ENCODE results near the gene NKAIN1. TPM values are rescaled to one million over a fixed set of nuclear protein-coding genes. Genes with fewer than 3 reads are reported as not detected.
"Not testable (repeated sequence)": the region's sequence is repeated elsewhere in the genome, so short reads cannot be mapped to it uniquely, and the experiment has no call there.

The NKAIN1 gene
- total and polyA plus RNA-seq, 8 donors: 0.08 TPM; not detected in 7

GRCh38 chr1:31181515-31182343 is 58.0 kb downstream of the NKAIN1 start:
- Histone ChIP-seq H3K4me1 (peaks cover 8 to 17% (median 14%) of the 10 kb centered on the region in 4 donors), H3K27me3 (peaks cover 0 to 43% (median 25%) of the 10 kb centered on the region in 3 donors), H3K4me3 (peak overlapping the region; percentile 0 to 35 (median 17)), H3K27ac (no peak overlapping the region), H3K9me3 (no peaks in the 10 kb centered on the region), H3K36me3 (no peaks in the 10 kb centered on the region)
- intact Hi-C loops (cut with DNase I; ENCODE audit: low total_unique reads): loop anchor here (10.0 kb wide), 1 partner anchor 243 kb away; no protein-coding TSS in a partner anchor
- peak; percentile 36 to 84 for DNase-seq
- TF ChIP-seq CTCF (IDR thresholded peaks at IDR 0.05) (peak in 5 of 7 experiments; percentile 19 to 77 (median 62)), POLR2A (IDR thresholded peaks at IDR 0.05) (no peak)
- WGBS, 5 donors: 5 to 12% (median 7%) methylated on average over 28 to 52 of the region's 52 CpGs

GRCh38 chr1:31180338-31180737 is 59.3 kb downstream of the NKAIN1 start:
- no peak for TF ChIP-seq POLR2AphosphoS5 (IDR thresholded peaks at IDR 0.05)
- TF ChIP-seq EP300 (IDR thresholded peaks at IDR 0.05): no peak
- no peak for TF ChIP-seq POLR2A (IDR thresholded peaks at IDR 0.05)
- TF ChIP-seq CTCF (IDR thresholded peaks at IDR 0.05): no peak
- peaks cover 0 to 40% (median 25%) of the 10 kb centered on the region in 3 donors for H3K27me3 ChIP-seq
- H3K36me3 ChIP-seq: no peaks in the 10 kb centered on the region
- WGBS, 5 donors: 75 to 86% (median 82%) methylated on average over 6 of the region's 6 CpGs
- H3K4me1 ChIP-seq: peaks cover 8 to 17% (median 14%) of the 10 kb centered on the region in 4 donors
- DNase-seq: no peak
- intact Hi-C loops (cut with DNase I; ENCODE audit: low total_unique reads): loop anchor here (10.0 kb wide), 1 partner anchor 244 kb away; no protein-coding TSS in a partner anchor
- no peak overlapping the region for H3K27ac ChIP-seq
- no peak overlapping the region for H3K4me3 ChIP-seq
- H3K9me3 ChIP-seq: no peaks in the 10 kb centered on the region

GRCh38 chr1:31176291-31176690 is 63.4 kb downstream of the NKAIN1 start:
- DNase-seq; H3K4me3 ChIP-seq; H3K9me3 ChIP-seq; H3K27ac ChIP-seq; H3K36me3 ChIP-seq; intact Hi-C loops (cut with DNase I; ENCODE audit: low total_unique reads): not testable (repeated sequence)
- Histone ChIP-seq H3K4me1 (peaks cover 0 to 11% (median 1%) of the 10 kb centered on the region in 4 donors), H3K27me3 (peaks cover 0 to 21% (median 6%) of the 10 kb centered on the region in 3 donors)
- WGBS, 5 donors: 94 to 97% (median 96%) methylated on average over 26 to 33 of the region's 33 CpGs; no CpG with 5 or more reads in 1 of the 5 donors

- Histone ChIP-seq H3K36me3 (no peaks in the 10 kb centered on the region), H3K27ac (peak overlapping the region; percentile 43 to 76 (median 69)), H3K4me3 (no peak overlapping the region), H3K4me1 (peaks cover 4 to 19% (median 10%) of the 10 kb centered on the region in 4 donors), H3K9me3 (no peaks in the 10 kb centered on the region), H3K27me3 (no peaks in the 10 kb centered on the region)
- 84 to 97% (median 89%) methylated on average over 4 of the region's 4 CpGs for WGBS, 5 donors
- no peak for TF ChIP-seq POLR2AphosphoS5 (IDR thresholded peaks at IDR 0.05)
- TF ChIP-seq EP300 (IDR thresholded peaks at IDR 0.05): no peak
- TF ChIP-seq CTCF (IDR thresholded peaks at IDR 0.05): no peak
- no peak for TF ChIP-seq POLR2A (IDR thresholded peaks at IDR 0.05)
- no peak for DNase-seq
- intact Hi-C loops (cut with DNase I; ENCODE audit: low total_unique reads): no loop called here
Measured at GRCh38 chr1:31170486-31170735, 69.3 kb downstream of the NKAIN1 start.

GRCh38 chr1:31166462-31166861 is 73.2 kb downstream of the NKAIN1 start:
- intact Hi-C loops (cut with DNase I; ENCODE audit: low total_unique reads): no loop called here
- no peak for DNase-seq
- Histone ChIP-seq H3K4me1 (peaks cover 4 to 23% (median 11%) of the 10 kb centered on the region in 4 donors), H3K27ac (no peak overlapping the region), H3K4me3 (no peak overlapping the region), H3K36me3 (no peaks in the 10 kb centered on the region), H3K27me3 (no peaks in the 10 kb centered on the region), H3K9me3 (no peaks in the 10 kb centered on the region)
- TF ChIP-seq POLR2AphosphoS5 (IDR thresholded peaks at IDR 0.05) (no peak), CTCF (IDR thresholded peaks at IDR 0.05) (no peak), EP300 (IDR thresholded peaks at IDR 0.05) (no peak), POLR2A (IDR thresholded peaks at IDR 0.05) (no peak)
- WGBS, 5 donors: 67 to 79% (median 70%) methylated on average over 8 of the region's 8 CpGs
